Activated CD8-positive, alpha-beta memory T cell treated with anti-CD3 and anti-CD28 coated beads, Interleukin-2, amount 50 U/mL, for 1 hour (primary cell): Measurements from ENCODE around the gene PPP2R5E.

Experiments
- DNase-seq: peaks from one replicate; pipeline ENCODE4 v3.0.0-alpha.2; 2020; ENCODE audit errors: extremely low read depth

Gene PPP2R5E

DNA sequence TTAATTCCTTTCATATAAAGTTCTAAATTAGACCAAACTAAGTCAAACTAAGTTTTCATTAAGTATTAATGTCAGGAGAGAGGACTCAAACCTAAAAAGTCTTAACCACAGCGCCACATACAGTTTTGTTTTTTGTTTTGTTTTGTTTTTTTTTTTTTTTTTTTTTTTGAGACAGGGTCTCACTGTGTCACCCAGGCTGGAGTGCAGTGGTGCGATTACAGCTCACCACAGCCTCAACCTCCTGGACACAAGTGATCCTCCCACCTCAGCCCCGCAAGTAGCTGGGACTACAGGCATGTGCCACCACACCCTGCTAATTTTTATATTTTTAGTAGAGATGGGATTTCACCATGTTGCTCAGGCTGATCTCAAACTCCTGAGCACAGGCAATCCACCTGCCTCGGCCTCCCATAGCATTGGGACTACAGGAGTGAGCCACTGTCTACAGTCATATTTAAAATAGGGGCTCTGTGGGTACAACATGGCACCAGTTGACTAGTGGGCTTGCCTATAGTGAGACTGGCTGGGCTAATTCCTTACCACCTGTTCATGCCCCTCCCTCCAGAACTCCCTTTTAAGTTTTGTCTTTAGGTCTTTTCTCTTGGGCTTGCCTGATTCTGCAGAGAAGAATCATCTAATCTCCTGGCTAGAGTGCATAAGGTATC is 110.2 kb downstream of the PPP2R5E start:
- no peak for DNase-seq

DNA sequence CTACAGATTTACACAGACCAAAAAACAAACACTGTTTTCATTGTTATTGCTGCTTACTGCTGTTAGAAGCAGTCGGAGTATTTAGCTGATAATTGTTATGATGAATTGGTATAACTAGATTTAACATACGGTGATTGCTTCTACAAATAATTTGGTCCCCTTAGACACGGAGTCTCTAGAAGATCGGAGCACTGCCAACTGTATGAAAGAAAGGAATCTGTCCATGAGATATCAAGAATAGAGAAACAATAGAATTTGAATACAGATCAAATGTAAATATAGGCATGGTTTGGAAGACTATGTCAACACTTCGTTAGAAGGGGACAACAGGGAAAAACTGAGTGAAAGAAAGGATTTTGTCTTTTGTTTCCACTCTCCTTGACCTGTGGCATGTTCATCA is 110.9 kb downstream of the PPP2R5E start:
- no peak for DNase-seq

DNA sequence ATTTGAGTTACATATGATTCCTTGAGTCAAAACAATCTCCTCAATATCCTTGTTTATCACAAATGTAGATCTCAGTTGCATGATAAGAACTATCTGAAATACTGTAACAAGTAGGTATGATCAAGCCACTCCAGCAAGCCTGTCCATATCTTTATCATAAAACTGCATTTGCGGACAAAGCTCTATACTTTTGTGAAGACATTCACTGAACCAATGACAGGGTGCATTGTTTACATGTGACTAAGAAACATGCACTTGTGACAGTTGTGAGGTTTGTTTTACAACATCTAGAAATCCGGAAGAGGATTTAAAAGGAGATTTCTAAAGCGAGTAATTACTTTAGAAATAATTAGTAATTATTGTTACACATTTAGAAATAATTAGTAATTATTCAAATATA is 111.7 kb downstream of the PPP2R5E start:
- no peak for DNase-seq

DNA sequence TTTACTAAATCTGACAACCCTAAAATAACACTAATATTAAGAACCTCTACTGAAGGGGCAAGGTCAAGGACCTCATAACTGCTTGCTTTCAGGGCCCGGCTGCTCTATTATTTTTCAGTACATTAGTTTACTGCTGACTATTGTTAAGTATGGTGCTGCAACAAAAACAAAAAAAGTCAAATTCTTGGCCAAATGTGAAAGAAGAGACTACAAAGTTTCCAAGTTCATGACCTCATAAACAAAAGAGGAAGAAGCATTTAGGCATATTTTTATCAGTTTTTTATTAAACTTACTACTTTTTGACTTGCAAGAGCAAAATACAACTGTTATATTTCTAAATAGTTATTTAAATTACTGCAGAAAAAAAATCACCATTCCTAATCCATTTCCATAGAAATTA is 114.7 kb downstream of the PPP2R5E start:
- no peak for DNase-seq

DNA sequence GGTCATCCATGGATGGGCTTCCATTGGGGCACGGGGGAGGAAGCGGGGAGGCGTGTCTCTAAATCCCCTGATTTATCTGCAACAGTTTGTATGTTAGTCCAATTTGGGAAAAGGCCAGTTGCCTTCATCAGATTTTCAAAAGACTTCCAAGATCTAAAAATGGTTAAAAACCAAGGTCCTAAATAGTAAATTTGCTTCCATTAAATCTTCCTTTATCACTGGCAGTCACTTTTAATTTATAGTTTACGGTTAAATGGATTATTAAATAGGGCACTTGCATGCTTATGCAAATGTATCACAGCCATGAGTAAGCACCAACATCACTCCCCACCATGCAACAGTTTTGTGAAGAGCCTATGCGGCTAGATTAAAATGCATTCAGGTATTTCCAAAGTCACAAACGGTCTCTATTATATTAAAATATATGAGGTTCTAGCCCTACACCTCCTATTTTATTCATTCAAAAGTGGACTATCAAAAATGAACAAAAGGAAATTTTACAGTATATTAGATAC is 116.3 kb downstream of the PPP2R5E start:
- no peak for DNase-seq

DNA sequence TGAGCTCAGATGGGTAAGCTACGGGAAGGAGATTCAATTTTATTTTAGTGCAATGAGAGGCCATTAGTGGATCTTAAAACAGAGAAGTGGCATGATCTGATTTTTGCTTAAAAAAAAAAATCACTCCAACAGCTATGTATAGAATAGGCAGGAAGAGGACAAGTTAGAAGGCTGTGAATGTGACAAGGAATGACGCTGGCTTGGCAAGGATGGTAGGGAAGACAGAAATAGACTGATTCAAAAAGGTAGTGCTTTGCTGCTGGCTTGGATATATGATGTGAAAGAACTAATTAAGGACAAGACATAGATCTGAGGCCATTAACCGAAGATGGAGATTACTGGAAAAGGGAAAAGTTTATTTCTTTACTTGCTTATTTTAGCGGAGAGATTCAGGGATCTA is 119.3 kb downstream of the PPP2R5E start:
- DNase-seq, result no peak

DNA sequence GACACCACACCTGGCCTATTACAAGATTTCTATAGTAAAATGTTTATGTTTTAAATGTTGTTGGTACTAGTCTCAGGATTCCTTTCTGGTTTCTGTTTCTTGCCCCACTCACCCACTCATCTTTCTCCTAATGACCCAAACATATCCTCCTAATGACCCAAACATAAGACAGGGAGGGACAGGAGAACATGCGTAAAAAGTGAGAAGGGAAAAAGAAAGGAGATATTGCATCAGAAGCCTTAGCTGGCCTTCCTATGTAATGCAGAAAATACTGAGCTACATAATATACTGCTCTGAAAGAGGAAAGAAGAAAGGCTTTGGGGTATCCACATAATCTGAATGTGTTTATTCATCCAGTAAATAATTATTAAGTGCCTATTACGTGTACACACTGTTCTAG is 119.8 kb downstream of the PPP2R5E start:
- DNase-seq, result no peak

DNA sequence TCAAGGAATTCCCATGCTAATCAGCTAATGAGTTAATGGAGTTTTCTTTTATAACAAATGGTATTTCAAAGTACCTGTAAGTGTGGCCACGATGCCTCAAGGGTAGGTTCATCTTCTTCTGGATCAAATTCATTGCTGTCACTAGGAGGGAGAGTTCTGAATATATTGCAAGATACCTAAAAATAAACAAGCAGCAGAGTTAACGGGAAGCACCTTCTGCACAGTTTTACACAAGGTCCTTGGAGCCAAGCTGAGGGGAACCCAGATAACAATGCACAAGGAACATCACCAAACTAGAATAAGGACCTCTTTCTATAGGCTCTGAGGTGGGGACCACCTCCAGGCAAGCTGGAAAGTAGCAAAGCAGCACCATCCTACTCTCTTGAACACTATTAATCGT is 121.3 kb downstream of the PPP2R5E start:
- DNase-seq, result no peak

DNA sequence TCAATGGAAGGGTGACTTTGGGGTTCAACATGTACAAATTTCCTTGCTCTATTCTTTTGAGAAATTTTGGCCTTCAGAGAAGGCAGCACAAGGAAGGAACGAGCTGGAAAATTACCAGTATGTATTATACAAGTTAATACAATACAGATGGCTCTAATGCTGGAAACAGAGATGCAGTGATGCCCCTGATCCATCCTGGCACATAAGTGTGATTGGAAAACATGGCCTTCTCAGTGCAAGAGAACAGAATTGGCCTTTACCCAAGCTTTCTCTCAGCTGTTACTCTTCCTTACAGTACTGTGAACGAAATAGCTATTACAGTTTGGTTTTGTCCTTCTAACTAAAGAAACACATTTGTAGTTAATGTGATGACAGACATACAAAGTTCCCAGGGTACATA is 122.0 kb downstream of the PPP2R5E start:
- DNase-seq, result no peak

DNA sequence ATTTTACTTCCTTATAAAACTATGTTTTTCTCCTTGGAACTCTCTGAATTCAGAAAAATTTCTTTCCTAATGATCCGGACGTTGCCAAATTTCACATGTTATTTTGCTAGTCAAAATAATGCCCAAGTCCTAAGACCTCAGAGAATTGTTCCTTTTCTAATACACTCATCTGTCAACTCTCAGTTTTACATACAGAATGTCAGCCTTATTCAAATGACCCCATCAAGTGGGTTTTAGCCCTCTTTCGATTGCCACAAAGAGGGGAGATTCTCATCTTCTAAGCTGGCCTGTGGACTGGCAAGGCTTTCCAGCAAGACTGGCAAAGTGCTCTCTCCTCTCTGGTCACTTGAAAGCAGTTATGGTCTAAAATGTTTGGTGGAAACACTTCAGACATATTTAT is 125.2 kb downstream of the PPP2R5E start:
- DNase-seq, result no peak

DNA sequence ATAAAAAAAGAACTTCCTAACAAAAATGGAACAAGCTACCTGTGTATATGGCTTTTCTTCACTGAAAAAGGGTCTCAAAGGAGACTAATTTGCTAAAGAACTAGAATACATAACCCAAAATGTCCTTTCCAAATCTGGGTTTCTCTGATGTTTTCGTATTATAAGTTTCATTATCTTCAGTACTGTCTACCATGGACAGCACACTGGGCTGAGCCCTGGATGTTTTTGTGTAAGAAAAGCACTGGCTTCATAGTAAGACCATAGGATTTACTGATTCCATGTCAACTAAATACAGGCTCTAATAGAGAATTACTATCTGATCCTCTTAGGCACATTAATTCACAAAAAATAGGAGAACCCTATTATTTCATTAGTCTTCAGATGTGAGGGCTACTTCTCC is 130.2 kb downstream of the PPP2R5E start:
- no peak for DNase-seq

DNA sequence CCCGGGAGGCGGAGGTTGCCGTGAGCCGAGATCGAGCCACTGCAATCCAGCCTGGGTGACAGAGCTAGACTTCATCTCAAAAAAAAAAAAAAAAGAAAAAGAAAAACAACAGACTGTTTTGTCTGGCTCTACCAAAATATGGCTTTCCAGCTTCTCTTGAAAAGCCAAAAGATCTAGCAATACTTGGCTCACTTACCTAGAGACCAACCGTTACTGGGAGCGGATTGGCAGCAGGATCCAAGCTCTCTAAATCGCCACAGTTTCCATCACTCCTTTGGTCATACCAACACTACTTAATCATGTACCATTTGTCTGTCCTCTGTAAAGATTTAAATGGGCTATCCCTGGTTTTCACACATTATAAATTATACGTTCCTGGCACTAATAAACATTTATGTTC is 136.8 kb downstream of the PPP2R5E start:
- DNase-seq, result no peak

DNA sequence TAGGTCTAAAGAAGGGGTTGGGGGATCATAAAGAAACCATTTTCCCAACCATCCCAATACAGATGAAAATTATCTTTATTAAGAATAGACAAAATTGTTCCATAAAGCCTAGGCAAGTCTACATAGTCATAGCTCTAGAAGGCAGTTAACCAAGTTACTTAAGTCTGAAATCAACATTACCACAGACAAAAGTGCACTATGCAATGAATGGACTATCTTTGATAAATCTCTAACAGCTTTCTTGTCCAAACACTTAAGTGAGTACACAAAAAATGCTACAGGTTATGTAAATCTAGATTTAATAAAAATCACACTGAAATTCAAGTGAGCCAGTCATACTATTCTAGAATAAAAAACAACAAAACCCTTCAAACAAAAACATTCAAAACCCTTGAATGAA is 137.5 kb downstream of the PPP2R5E start:
- DNase-seq, result no peak

DNA sequence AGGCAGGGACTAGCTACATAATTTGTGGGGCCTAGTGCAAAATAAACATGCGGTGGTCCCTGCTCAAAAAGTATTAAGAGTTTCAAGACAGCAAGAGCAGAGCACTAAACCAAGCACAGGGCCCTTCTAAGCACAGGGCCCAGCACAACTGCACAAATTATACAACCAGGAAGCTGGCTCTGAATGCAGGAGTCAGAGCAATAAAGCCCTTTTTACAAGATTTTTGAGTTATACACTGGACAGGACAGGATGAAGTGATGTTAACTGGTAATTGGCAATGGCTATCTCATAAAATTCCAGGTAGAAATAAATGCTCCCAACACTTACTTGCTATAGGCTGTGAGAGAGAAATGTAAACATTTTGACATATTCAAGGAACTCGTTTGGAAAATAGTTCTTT is 138.3 kb downstream of the PPP2R5E start:
- no peak for DNase-seq

DNA sequence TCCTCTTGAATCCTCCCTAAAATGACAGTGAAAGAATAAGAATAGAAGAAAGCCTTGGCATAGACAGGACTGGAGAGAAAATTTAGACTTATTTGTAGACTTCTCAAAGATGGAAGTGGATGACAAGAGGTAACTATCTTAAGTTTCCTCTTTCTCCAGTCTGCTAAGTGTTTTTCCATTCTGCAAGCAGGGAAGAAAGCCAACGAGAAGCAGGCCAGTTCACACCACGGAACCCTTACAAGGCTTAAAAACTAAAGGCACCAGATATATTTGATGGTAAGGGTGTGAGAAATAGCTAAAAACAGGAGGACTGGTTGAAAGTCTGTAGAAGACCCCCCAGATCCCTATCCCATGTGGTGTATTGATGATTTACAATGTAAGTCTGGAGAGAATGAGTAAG is 141.5 kb downstream of the PPP2R5E start:
- no peak for DNase-seq

DNA sequence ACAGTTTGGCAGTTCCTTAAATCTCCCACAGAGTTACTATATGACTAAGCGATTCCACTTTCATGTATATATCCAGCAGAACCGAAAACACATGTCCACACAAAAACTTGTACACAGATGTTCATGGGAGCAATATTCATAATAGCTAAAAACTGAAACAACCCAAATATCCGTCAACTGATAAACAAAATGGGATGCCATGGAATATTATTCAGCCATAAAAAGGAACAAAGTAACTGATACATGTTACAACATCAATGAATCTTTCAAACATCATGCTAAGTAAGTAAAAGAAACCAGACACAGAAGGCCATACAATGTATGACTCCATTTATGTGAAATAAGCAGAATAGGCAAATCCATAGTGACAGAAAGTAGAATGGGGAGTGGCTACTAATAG is 144.2 kb downstream of the PPP2R5E start:
- no peak for DNase-seq

DNA sequence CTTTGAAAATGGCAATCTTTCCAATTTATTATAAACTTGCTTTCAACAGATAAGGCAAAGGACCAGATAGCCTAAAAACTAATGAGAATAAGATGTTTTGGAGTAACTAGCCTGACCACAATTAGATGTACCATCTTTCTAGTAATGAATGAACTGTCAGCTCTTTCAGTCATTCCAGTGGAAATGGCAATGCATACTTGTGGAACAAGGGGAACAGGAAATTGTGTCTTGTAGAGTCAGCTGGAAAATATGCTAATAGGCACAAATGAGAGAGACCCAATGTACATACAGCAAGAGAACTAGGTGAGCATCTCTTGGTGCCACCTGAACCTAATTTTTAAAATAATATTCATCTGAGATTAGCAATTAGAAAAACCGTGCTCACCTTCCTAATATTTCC is 148.3 kb downstream of the PPP2R5E start:
- DNase-seq, result no peak

DNA sequence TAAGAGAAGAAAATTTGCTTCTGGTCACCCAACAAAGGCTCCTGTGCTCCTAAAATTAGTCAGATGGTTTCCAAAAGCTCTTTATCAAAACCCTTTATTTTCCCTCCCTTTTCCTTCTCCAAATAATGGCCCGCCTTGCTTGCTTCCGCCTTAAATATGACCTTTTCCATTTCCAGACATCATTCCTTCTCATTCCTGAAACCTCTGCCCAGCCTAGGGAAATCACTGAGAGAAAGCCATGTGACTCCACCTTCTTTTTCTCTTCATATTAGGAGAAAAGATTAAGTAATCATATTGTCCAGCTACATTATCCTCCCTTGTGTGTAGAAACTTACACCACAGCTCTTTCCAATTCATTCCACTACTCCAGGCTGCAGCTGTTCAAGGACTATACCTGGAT is 148.7 kb downstream of the PPP2R5E start:
- no peak for DNase-seq

DNA sequence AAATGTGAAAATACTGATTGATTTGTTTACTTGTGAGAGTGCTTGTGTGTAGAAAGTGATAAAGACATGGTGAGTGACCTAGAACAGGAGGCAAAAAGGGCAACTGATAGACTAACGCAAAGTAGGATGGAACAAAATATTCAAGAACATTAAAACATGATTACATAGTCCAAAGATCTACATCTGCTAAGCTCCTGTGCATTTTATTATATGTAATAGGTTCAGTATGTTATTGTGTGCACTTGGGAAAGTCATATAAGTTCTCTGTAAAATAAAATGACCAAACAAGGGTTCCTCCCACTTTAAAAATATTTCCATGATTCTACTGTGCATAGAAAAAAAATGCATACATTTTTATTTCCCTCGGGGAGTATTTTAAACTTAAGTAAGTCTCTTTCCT is 150.2 kb downstream of the PPP2R5E start:
- DNase-seq, result no peak

DNA sequence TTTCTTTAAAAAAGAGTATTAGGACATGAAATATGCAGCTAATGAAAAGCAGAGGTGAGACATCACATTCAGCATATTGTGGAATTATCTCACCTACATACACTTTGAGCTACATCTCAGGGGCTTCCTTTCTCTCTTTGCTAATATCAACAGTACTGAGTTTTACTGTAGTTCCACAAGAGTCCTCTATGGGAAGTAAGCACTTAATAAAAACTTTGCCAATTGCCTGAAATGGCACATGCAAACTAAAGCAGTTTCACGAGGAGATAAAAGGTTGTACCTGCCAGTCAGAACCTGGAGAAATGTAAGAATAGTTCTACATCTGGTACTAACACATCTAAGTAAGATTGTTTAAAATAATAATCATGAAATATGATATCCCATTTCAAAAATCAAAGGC is 150.9 kb downstream of the PPP2R5E start:
- DNase-seq, result no peak

DNA sequence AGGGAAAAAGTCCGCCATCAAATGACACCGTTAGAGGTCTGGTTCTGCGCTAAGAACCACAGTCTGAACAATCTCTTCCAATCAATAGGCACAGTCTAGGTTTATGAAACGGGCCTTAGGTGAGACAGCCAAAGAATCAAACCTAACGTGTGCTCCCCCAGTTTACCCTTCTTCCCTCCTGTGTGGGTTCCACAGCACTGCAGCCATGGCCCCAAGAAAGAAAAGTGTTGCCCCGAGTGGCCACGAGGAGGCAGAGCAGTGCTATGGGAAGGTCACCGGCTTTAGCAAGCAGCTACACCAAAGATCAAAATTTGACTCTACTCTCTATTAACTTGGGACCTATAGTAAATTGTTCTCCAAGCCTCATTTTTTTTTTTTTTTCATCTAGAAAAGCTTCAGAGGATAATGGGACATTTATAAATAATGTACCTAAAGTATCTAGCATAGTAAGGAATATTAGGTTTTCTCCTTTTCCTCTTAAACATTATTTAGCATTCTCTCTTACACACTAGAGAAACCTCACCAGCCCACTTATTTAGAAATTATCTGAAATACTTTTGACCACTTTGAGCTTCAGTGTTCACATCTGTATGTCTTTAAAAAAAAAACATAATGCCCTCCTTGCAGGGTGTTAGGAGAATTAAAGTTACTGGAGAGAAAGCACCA is 154.3 kb downstream of the PPP2R5E start:
- DNase-seq, result no peak

DNA sequence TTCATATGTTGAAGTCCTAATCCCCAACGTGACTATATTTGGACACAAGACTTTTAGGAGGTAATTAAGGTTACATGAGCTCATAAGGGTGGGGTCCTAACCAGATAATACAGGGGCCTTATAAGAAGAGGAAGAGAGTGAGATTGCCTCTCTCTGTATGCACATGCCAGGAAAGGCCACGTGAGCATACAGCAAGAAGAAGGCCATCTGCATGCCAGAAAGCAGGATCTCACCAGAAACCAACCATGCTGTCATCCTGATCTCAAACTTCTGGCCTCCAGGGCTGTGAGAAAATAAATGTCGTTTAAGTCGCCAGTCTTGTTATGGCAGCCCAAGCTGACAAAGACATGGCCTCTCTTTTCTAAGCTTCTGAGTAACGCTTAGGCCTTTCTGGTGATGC is 155.5 kb downstream of the PPP2R5E start:
- DNase-seq, result no peak

DNA sequence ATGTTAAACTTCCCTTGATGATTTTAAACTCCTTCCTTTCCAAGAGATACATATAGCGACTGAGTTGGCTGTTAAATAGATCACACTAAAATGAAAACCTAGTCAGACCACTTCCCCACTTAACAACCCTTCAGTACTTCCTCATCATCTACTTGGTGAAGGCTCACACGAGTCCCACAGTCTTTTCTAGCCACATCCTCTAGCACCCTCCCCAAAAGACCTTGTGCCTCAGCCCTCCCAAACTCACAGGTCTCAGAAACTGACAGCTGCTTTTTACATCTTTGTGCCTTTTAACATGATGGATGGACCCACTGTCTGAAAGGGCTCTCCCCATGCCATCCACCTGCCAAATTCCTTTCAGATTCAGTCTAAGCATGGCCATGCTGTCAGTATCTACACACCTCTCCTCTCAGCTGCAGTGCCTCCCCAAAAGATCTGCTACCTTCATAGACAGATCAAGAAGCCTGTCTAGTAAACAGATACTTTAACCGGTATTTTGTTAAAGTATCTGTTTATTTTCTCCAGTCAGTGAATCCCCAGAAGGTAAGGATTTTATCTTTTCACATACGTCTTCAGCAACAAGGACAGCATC is 159.3 kb downstream of the PPP2R5E start:
- no peak for DNase-seq
